ENCODE results near the gene PGS1.

The PGS1 gene

GRCh38 chr17:78450696-78451345 lies 72.4 kb downstream of the PGS1 start:
- Histone ChIP-seq H3K9me3 (ENCODE audit: low read depth, low read length) (no peaks in the 10 kb centered on the region), H3K36me3 (ENCODE audit: insufficient read depth, low read length) (no peaks in the 10 kb centered on the region), H3K9ac (ENCODE audit: insufficient read length) (no peak overlapping the region), H3K4me3 (no peak overlapping the region), H3K27ac (no peak overlapping the region)
- no peak for TF ChIP-seq FOXP2 (optimal IDR thresholded peaks at IDR 0.05; ENCODE audit: control extremely low read depth, extremely low read length, insufficient read depth)
- no peak for TF ChIP-seq POLR2AphosphoS5 (IDR thresholded peaks at IDR 0.05; ENCODE audit: borderline replicate concordance, low read depth, low read length)
- TF ChIP-seq EZH2 (IDR thresholded peaks at IDR 0.05), result no peak
- no peak for DNase-seq (ENCODE audit: low read depth, low spot score)

GRCh38 chr17:78451753-78452152 lies 73.3 kb downstream of the PGS1 start:
- DNase-seq (ENCODE audit: low read depth, low spot score), result no peak
- no peaks in the 10 kb centered on the region for H3K36me3 ChIP-seq (ENCODE audit: insufficient read depth, low read length)
- no peak overlapping the region for H3K4me3 ChIP-seq
- H3K9me3 ChIP-seq (ENCODE audit: low read depth, low read length), result no peaks in the 10 kb centered on the region
- TF ChIP-seq FOXP2 (optimal IDR thresholded peaks at IDR 0.05; ENCODE audit: control extremely low read depth, extremely low read length, insufficient read depth) (no peak), EZH2 (IDR thresholded peaks at IDR 0.05) (no peak), POLR2AphosphoS5 (IDR thresholded peaks at IDR 0.05; ENCODE audit: borderline replicate concordance, low read depth, low read length) (no peak)
- H3K9ac ChIP-seq (ENCODE audit: insufficient read length), result no peak overlapping the region
- no peak overlapping the region for H3K27ac ChIP-seq

- no peaks in the 10 kb centered on the region for H3K9me3 ChIP-seq (ENCODE audit: low read depth, low read length)
- H3K36me3 ChIP-seq (ENCODE audit: insufficient read depth, low read length), result no peaks in the 10 kb centered on the region
- no peak overlapping the region for H3K27ac ChIP-seq
- no peak for DNase-seq (ENCODE audit: low read depth, low spot score)
- TF ChIP-seq POLR2AphosphoS5 (IDR thresholded peaks at IDR 0.05; ENCODE audit: borderline replicate concordance, low read depth, low read length) (no peak), EZH2 (IDR thresholded peaks at IDR 0.05) (no peak), FOXP2 (optimal IDR thresholded peaks at IDR 0.05; ENCODE audit: control extremely low read depth, extremely low read length, insufficient read depth) (no peak)
- no peak overlapping the region for H3K9ac ChIP-seq (ENCODE audit: insufficient read length)
- no peak overlapping the region for H3K4me3 ChIP-seq
Observed at GRCh38 chr17:78454346-78454745, 75.9 kb downstream of the PGS1 start.

- no peaks in the 10 kb centered on the region for H3K9me3 ChIP-seq (ENCODE audit: low read depth, low read length)
- TF ChIP-seq POLR2AphosphoS5 (IDR thresholded peaks at IDR 0.05; ENCODE audit: borderline replicate concordance, low read depth, low read length) (no peak), EZH2 (IDR thresholded peaks at IDR 0.05) (no peak), FOXP2 (optimal IDR thresholded peaks at IDR 0.05; ENCODE audit: control extremely low read depth, extremely low read length, insufficient read depth) (no peak)
- no peak for DNase-seq (ENCODE audit: low read depth, low spot score)
Observed at GRCh38 chr17:78458091-78458490, 79.6 kb downstream of the PGS1 start.

GRCh38 chr17:78458736-78459335 lies 80.4 kb downstream of the PGS1 start:
- Histone ChIP-seq H3K4me3 (no peak overlapping the region), H3K9me3 (ENCODE audit: low read depth, low read length) (no peaks in the 10 kb centered on the region), H3K36me3 (ENCODE audit: insufficient read depth, low read length) (no peaks in the 10 kb centered on the region), H3K9ac (ENCODE audit: insufficient read length) (no peak overlapping the region), H3K27ac (no peak overlapping the region)
- no peak for DNase-seq (ENCODE audit: low read depth, low spot score)
- TF ChIP-seq FOXP2 (optimal IDR thresholded peaks at IDR 0.05; ENCODE audit: control extremely low read depth, extremely low read length, insufficient read depth) (no peak), EZH2 (IDR thresholded peaks at IDR 0.05) (no peak), POLR2AphosphoS5 (IDR thresholded peaks at IDR 0.05; ENCODE audit: borderline replicate concordance, low read depth, low read length) (no peak)

More at GRCh38 chr17:78458091-78458490, 79.6 kb downstream of the PGS1 start:
- no peak overlapping the region for H3K4me3 ChIP-seq
- H3K36me3 ChIP-seq (ENCODE audit: insufficient read depth, low read length), result no peaks in the 10 kb centered on the region
- no peak overlapping the region for H3K9ac ChIP-seq (ENCODE audit: insufficient read length)
- no peak overlapping the region for H3K27ac ChIP-seq

GRCh38 chr17:78459696-78460095 lies 81.2 kb downstream of the PGS1 start:
- H3K9ac ChIP-seq (ENCODE audit: insufficient read length), result no peak overlapping the region
- TF ChIP-seq FOXP2 (optimal IDR thresholded peaks at IDR 0.05; ENCODE audit: control extremely low read depth, extremely low read length, insufficient read depth), result no peak
- no peak for TF ChIP-seq EZH2 (IDR thresholded peaks at IDR 0.05)
- TF ChIP-seq POLR2AphosphoS5 (IDR thresholded peaks at IDR 0.05; ENCODE audit: borderline replicate concordance, low read depth, low read length), result no peak
- no peaks in the 10 kb centered on the region for H3K9me3 ChIP-seq (ENCODE audit: low read depth, low read length)
- no peak overlapping the region for H3K27ac ChIP-seq
- H3K36me3 ChIP-seq (ENCODE audit: insufficient read depth, low read length), result no peaks in the 10 kb centered on the region
- no peak for DNase-seq (ENCODE audit: low read depth, low spot score)
- no peak overlapping the region for H3K4me3 ChIP-seq

GRCh38 chr17:78460176-78460675 lies 81.8 kb downstream of the PGS1 start:
- no peak for DNase-seq (ENCODE audit: low read depth, low spot score)
- Histone ChIP-seq H3K9ac (ENCODE audit: insufficient read length) (no peak overlapping the region), H3K9me3 (ENCODE audit: low read depth, low read length) (no peaks in the 10 kb centered on the region), H3K27ac (no peak overlapping the region), H3K4me3 (no peak overlapping the region), H3K36me3 (ENCODE audit: insufficient read depth, low read length) (no peaks in the 10 kb centered on the region)
- no peak for TF ChIP-seq FOXP2 (optimal IDR thresholded peaks at IDR 0.05; ENCODE audit: control extremely low read depth, extremely low read length, insufficient read depth)
- no peak for TF ChIP-seq EZH2 (IDR thresholded peaks at IDR 0.05)
- TF ChIP-seq POLR2AphosphoS5 (IDR thresholded peaks at IDR 0.05; ENCODE audit: borderline replicate concordance, low read depth, low read length), result no peak

GRCh38 chr17:78460951-78461798 lies 82.7 kb downstream of the PGS1 start:
- no peaks in the 10 kb centered on the region for H3K9me3 ChIP-seq (ENCODE audit: low read depth, low read length)
- TF ChIP-seq EZH2 (IDR thresholded peaks at IDR 0.05) (no peak), POLR2AphosphoS5 (IDR thresholded peaks at IDR 0.05; ENCODE audit: borderline replicate concordance, low read depth, low read length) (no peak), FOXP2 (optimal IDR thresholded peaks at IDR 0.05; ENCODE audit: control extremely low read depth, extremely low read length, insufficient read depth) (no peak)
- H3K36me3 ChIP-seq (ENCODE audit: insufficient read depth, low read length), result no peaks in the 10 kb centered on the region
- no peak overlapping the region for H3K27ac ChIP-seq
- no peak overlapping the region for H3K4me3 ChIP-seq
- H3K9ac ChIP-seq (ENCODE audit: insufficient read length), result no peak overlapping the region
- DNase-seq (ENCODE audit: low read depth, low spot score), result no peak
